CD14-positive monocyte (primary cell): Measurements from ENCODE around the gene SYNJ2. TPM values are rescaled to one million over a fixed set of nuclear protein-coding genes. Genes with fewer than 3 reads are reported as not detected.

Experiments used
- DNase-seq, 3 donors: peaks; one replicate each; pipeline ENCODE4 v3.0.0-alpha.2; 2011 to 2022
- H2AFZ ChIP-seq: 2 replicates; pipeline ENCODE4 v1.6.0; 2012; ENCODE audit warnings: mild to moderate bottlenecking, low read depth, low read length, inconsistent platforms; ENCODE audit not compliant: insufficient read depth, poor library complexity, severe bottlenecking
- H3K27ac ChIP-seq, 2 donors: 1 replicate in 1 of 2; 2 replicates in 1 of 2; pipeline ENCODE4 v1.5.1; 2012 to 2013; ENCODE audit warnings: low read length in 2 of 2, control low read depth in 1 of 2, inconsistent platforms in 1 of 2, low read depth in 1 of 2, mild to moderate bottlenecking in 1 of 2
- H3K27me3 ChIP-seq, 2 donors: one replicate each; pipeline versions ENCODE4 v1.6.0 to v1.6.1; 2011 to 2013; ENCODE audit warnings: low read length in 2 of 2; ENCODE audit not compliant: control insufficient read depth in 2 of 2, insufficient read depth in 2 of 2
- H3K36me3 ChIP-seq, 2 donors: replicated peaks in 1 of 2; 1 replicate in 1 of 2; 2 replicates in 1 of 2; pipeline versions ENCODE4 v1.5.1 to v1.6.1; 2012 to 2013; ENCODE audit warnings: low read length in 2 of 2, control low read depth in 1 of 2, inconsistent platforms in 1 of 2, mild to moderate bottlenecking in 1 of 2; ENCODE audit not compliant: insufficient read depth in 2 of 2, control insufficient read depth in 1 of 2
- H3K4me1 ChIP-seq, 2 donors: 1 replicate in 1 of 2; 2 replicates in 1 of 2; pipeline versions ENCODE4 v1.5.1 to v1.6.1; 2012 to 2013; ENCODE audit warnings: low read length in 2 of 2, control low read depth in 1 of 2, inconsistent platforms in 1 of 2, mild to moderate bottlenecking in 1 of 2, moderate library complexity in 1 of 2; ENCODE audit not compliant: insufficient read depth in 2 of 2, control insufficient read depth in 1 of 2
- H3K4me2 ChIP-seq: replicated peaks from 2 replicates; pipeline ENCODE3; 2012; ENCODE audit warnings: low read length, moderate library complexity, mild to moderate bottlenecking; ENCODE audit not compliant: poor library complexity, severe bottlenecking; ENCODE audit errors: extremely low read depth
- H3K4me3 ChIP-seq, 3 experiments: fragments of 200-600 bp in 1 of 3; sonication (generic) in 1 of 3; replicated peaks in 1 of 3; 1 replicate in 2 of 3; 2 replicates in 1 of 3; pipeline ENCODE4 v1.5.1; 2011 to 2013; ENCODE audit warnings: low read length in 3 of 3, mild to moderate bottlenecking in 3 of 3, control low read depth in 2 of 3, low read depth in 2 of 3, inconsistent platforms in 1 of 3, moderate library complexity in 1 of 3
- H3K79me2 ChIP-seq: 2 replicates; pipeline ENCODE4 v1.6.0; 2012; ENCODE audit warnings: mild to moderate bottlenecking, control low read depth, inconsistent platforms, low read length, moderate library complexity; ENCODE audit not compliant: insufficient read depth
- H3K9ac ChIP-seq: 2 replicates; pipeline ENCODE4 v1.6.0; 2017; ENCODE audit warnings: low read length, mild to moderate bottlenecking; ENCODE audit not compliant: insufficient read depth, poor library complexity, severe bottlenecking
- H3K9me3 ChIP-seq, 2 donors: replicated peaks in 1 of 2; 1 replicate in 1 of 2; 2 replicates in 1 of 2; pipeline versions ENCODE4 v1.5.1 to v1.6.1; 2012 to 2013; ENCODE audit warnings: low read length in 2 of 2, control low read depth in 1 of 2; ENCODE audit not compliant: control insufficient read depth in 1 of 2, insufficient read depth in 1 of 2
- H4K20me1 ChIP-seq: 2 replicates; pipeline ENCODE4 v1.6.0; 2012; ENCODE audit warnings: mild to moderate bottlenecking, low read length, control low read depth, moderate library complexity; ENCODE audit not compliant: insufficient read depth
- H3K27ac Mint-ChIP-seq, 7 donors: one replicate each; pipeline ENCODE4 v1.8.0; 2020; ENCODE audit warnings: mild to moderate bottlenecking in 7 of 7, mixed read lengths in 7 of 7, moderate library complexity in 6 of 7, inconsistent platforms in 2 of 7
- H3K27me3 Mint-ChIP-seq, 3 donors: one replicate each; pipeline ENCODE4 v1.8.0; 2021 to 2022; ENCODE audit warnings: low read depth in 3 of 3, mild to moderate bottlenecking in 3 of 3, mixed read lengths in 3 of 3, moderate library complexity in 3 of 3, inconsistent platforms in 1 of 3
- H3K36me3 Mint-ChIP-seq, 2 donors: one replicate each; pipeline ENCODE4 v1.8.0; 2020; ENCODE audit warnings: mixed read lengths in 2 of 2, inconsistent platforms in 1 of 2, mild to moderate bottlenecking in 1 of 2
- H3K4me1 Mint-ChIP-seq: one replicate; pipeline ENCODE4 v1.8.0; 2020; ENCODE audit warnings: mild to moderate bottlenecking, mixed read lengths
- H3K4me3 Mint-ChIP-seq, 2 donors: one replicate each; pipeline ENCODE4 v1.8.0; 2020; ENCODE audit warnings: mild to moderate bottlenecking in 2 of 2, mixed read lengths in 2 of 2, moderate library complexity in 1 of 2
- H3K9me3 Mint-ChIP-seq, 7 donors: one replicate each; pipeline ENCODE4 v1.8.0; 2020 to 2022; ENCODE audit warnings: mixed read lengths in 7 of 7, mild to moderate bottlenecking in 6 of 7, moderate library complexity in 6 of 7, inconsistent platforms in 2 of 7
- CTCF ChIP-seq: fragments of 200-600 bp; IDR thresholded peaks from one replicate; pipeline ENCODE4 v1.8.0; 2022; ENCODE audit warnings: antibody characterized with exemption, mild to moderate bottlenecking
- WGBS: methylation state at CpG from one replicate; pipeline ENCODE4 v1.1.5; 2013; ENCODE audit warnings: missing lambda C conversion rate; ENCODE audit not compliant: insufficient coverage; 5-methylcytosine and 5-hydroxymethylcytosine counted together
- intact Hi-C, 2 donors: fragments of 100-400 bp; cut with micrococcal nuclease; formaldehyde crosslinking; loops; one replicate each; pipeline versions ENCODE4 v1.15.0 to v1.15.1; 2023
- polyA plus RNA-seq, 3 donors: library from polyadenylated mRNA; depleted of rRNA in 1 of 3; unstranded in 2 of 3; stranded (reverse) in 1 of 3; fragments of 300-500 nt in 2 of 3; fragments of >200 nt in 1 of 3; fragmentation: Illumina TruSeq in 2 of 3; gene quantifications; 1 replicate in 2 of 3; 2 replicates in 1 of 3; pipeline ENCODE4 v1.2.3, GENCODE V29; 2012 to 2021

The SYNJ2 gene
- polyA plus RNA-seq, 3 donors = 0.82 to 2.0 (median 1.6) TPM

DNA sequence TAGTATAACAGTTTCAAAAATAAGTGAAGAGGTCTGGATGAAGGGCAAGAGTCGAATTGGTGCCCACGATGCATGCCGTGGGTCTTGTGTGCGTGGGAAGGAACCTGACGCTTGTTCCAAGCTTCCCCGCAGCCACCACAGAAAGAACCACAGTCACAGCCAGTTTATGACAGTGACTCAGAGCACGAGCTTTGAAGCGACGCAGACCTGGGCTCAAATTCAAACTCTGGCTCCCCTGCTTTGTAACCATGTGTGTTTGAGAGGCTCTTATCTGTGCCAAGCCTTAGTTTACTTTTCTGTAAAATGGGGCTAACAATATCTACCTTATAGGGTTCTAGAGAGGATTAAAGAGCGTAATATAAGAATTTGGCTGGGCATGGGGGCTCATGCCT lies 65.5 kb downstream of the SYNJ2 start:
- Histone ChIP-seq H3K27me3 (no peaks in the 10 kb centered on the region), H3K9me3 (no peaks in the 10 kb centered on the region), H3K27ac (no peak overlapping the region), H3K4me3 (no peak overlapping the region), H2AFZ (no peak overlapping the region), H3K4me2 (no peak overlapping the region), H3K4me1 (no peaks in the 10 kb centered on the region), H3K9ac (no peak overlapping the region), H4K20me1 (no peaks in the 10 kb centered on the region), H3K36me3 (no peaks in the 10 kb centered on the region), H3K79me2 (no peaks in the 10 kb centered on the region)
- intact Hi-C loops = no loop called here
- Mint-ChIP-seq H3K4me1 (no peaks in the 10 kb centered on the region), H3K36me3 (peaks cover 4 to 7% of the 10 kb centered on the region in 2 donors), H3K4me3 (no peak overlapping the region), H3K9me3 (peaks cover 0 to 2% (median 0%) of the 10 kb centered on the region in 7 donors), H3K27me3 (peaks cover 3 to 7% (median 3%) of the 10 kb centered on the region in 3 donors), H3K27ac (no peak overlapping the region)
- DNase-seq = no peak
- TF ChIP-seq CTCF = no peak
- WGBS = 78% methylated on average over 6 of the region's 10 CpGs

- no peak overlapping the region for H3K9ac ChIP-seq
- no peak for TF ChIP-seq CTCF
- H3K27ac Mint-ChIP-seq = no peak overlapping the region
- H3K27me3 ChIP-seq = no peaks in the 10 kb centered on the region
- no peaks in the 10 kb centered on the region for H3K4me1 Mint-ChIP-seq
- H2AFZ ChIP-seq = no peak overlapping the region
- H4K20me1 ChIP-seq = no peaks in the 10 kb centered on the region
- H3K79me2 ChIP-seq = no peaks in the 10 kb centered on the region
- H3K9me3 ChIP-seq = no peaks in the 10 kb centered on the region
- H3K4me3 Mint-ChIP-seq = no peak overlapping the region
- no peak overlapping the region for H3K4me3 ChIP-seq
- peaks cover 0 to 7% (median 3%) of the 10 kb centered on the region in 3 donors for H3K27me3 Mint-ChIP-seq
- no peaks in the 10 kb centered on the region for H3K36me3 ChIP-seq
- intact Hi-C loops = no loop called here
- H3K4me2 ChIP-seq = no peak overlapping the region
- H3K9me3 Mint-ChIP-seq = peaks cover 0 to 2% (median 0%) of the 10 kb centered on the region in 7 donors
- no peak for DNase-seq
- H3K36me3 Mint-ChIP-seq = peaks cover 4% of the 10 kb centered on the region in 2 donors
- 97% methylated on average over 5 of the region's 9 CpGs for WGBS
- H3K27ac ChIP-seq = no peak overlapping the region
- H3K4me1 ChIP-seq = no peaks in the 10 kb centered on the region
Measured at GRCh38 chr6:158047563-158048323, 66.1 kb downstream of the SYNJ2 start.
